Measurements from ENCODE around the gene BRINP3. TPM values are rescaled to one million over a fixed set of nuclear protein-coding genes. Genes with fewer than 3 reads are reported as not detected.

Gene BRINP3
- total and polyA plus RNA-seq, 11 donors = 0.15 to 2.7 (median 0.41) TPM; not detected in 3

GRCh38 chr1:190193508-190194115 lies 284.1 kb downstream of the BRINP3 start:
- Histone ChIP-seq H3K27me3 (no peaks in the 10 kb centered on the region), H3K4me1 (no peaks in the 10 kb centered on the region), H3K27ac (no peak overlapping the region), H3K36me3 (no peaks in the 10 kb centered on the region), H3K4me3 (no peak overlapping the region), H3K9me3 (no peaks in the 10 kb centered on the region)
- WGBS, 4 donors = 43 to 60% (median 54%) methylated on average over 3 of the region's 3 CpGs
- DNase-seq = no peak
- ATAC-seq = no peak
- intact Hi-C loops (cut with DNase I) = no loop called here
- TF ChIP-seq POLR2A (IDR thresholded peaks at IDR 0.05) = no peak
- TF ChIP-seq, protein P1, sequence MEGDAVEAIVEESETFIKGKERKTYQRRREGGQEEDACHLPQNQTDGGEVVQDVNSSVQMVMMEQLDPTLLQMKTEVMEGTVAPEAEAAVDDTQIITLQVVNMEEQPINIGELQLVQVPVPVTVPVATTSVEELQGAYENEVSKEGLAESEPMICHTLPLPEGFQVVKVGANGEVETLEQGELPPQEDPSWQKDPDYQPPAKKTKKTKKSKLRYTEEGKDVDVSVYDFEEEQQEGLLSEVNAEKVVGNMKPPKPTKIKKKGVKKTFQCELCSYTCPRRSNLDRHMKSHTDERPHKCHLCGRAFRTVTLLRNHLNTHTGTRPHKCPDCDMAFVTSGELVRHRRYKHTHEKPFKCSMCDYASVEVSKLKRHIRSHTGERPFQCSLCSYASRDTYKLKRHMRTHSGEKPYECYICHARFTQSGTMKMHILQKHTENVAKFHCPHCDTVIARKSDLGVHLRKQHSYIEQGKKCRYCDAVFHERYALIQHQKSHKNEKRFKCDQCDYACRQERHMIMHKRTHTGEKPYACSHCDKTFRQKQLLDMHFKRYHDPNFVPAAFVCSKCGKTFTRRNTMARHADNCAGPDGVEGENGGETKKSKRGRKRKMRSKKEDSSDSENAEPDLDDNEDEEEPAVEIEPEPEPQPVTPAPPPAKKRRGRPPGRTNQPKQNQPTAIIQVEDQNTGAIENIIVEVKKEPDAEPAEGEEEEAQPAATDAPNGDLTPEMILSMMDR (IDR thresholded peaks at IDR 0.05) = no peak

GRCh38 chr1:190192627-190193026 lies 285.0 kb downstream of the BRINP3 start:
- DNase-seq = no peak
- no peaks in the 10 kb centered on the region for H3K36me3 ChIP-seq
- 53 to 76% (median 66%) methylated on average over 2 of the region's 2 CpGs for WGBS, 4 donors
- intact Hi-C loops (cut with DNase I) = no loop called here
- no peak for TF ChIP-seq POLR2A (IDR thresholded peaks at IDR 0.05)
- TF ChIP-seq, protein P1 (IDR thresholded peaks at IDR 0.05) = no peak
- no peak overlapping the region for H3K4me3 ChIP-seq
- H3K27me3 ChIP-seq = no peaks in the 10 kb centered on the region
- ATAC-seq = no peak
- no peaks in the 10 kb centered on the region for H3K4me1 ChIP-seq
- H3K27ac ChIP-seq = no peak overlapping the region
- no peaks in the 10 kb centered on the region for H3K9me3 ChIP-seq

- TF ChIP-seq, protein P1 (IDR thresholded peaks at IDR 0.05) = no peak
- TF ChIP-seq POLR2A (IDR thresholded peaks at IDR 0.05) = no peak
- 2 to 20% (median 18%) methylated on average over 1 of the region's 1 CpG; no CpG with 5 or more reads in 1 of the 4 donors for WGBS, 4 donors
- intact Hi-C loops (cut with DNase I) = no loop called here
- Histone ChIP-seq H3K36me3 (no peaks in the 10 kb centered on the region), H3K27me3 (no peaks in the 10 kb centered on the region), H3K9me3 (no peaks in the 10 kb centered on the region), H3K4me1 (no peaks in the 10 kb centered on the region), H3K4me3 (no peak overlapping the region), H3K27ac (no peak overlapping the region)
- ATAC-seq = peak in 1 of 4 donors; percentile 74
- DNase-seq = no peak
These were observed 294.1 kb downstream of the BRINP3 start for GRCh38 chr1:190183588-190183987.

DNA sequence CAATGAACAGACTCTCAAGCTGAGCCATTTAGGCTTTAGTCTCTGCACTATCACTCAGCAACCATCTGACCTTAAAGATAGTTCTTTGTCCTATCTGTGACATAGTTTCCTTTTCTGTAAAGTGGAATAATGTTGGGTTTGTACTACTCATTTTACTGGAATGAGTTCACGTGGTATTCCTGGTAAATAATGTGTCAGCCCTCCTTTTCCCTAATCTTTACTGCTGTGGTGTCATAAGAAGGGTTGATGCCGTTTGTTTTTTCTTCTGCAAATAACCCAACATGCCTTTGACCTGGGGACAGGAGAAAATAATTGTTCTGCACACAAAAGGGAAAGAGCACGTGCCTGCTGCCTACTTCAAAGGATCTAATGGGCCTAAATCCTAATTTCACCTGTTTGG lies 297.8 kb downstream of the BRINP3 start:
- no peak overlapping the region for H3K4me3 ChIP-seq
- H3K27ac ChIP-seq = no peak overlapping the region
- TF ChIP-seq, protein P1 (IDR thresholded peaks at IDR 0.05) = no peak
- no peak for TF ChIP-seq POLR2A (IDR thresholded peaks at IDR 0.05)
- H3K4me1 ChIP-seq = no peaks in the 10 kb centered on the region
- H3K27me3 ChIP-seq = no peaks in the 10 kb centered on the region
- no peak for ATAC-seq
- no peaks in the 10 kb centered on the region for H3K36me3 ChIP-seq
- intact Hi-C loops (cut with DNase I) = no loop called here
- no peak for DNase-seq
- 35 to 53% (median 41%) methylated on average over 3 of the region's 3 CpGs for WGBS, 4 donors
- no peaks in the 10 kb centered on the region for H3K9me3 ChIP-seq
